ENCODE data around the gene ZBTB46.
A peak's percentile ranks its signal among the peaks of the same experiment; 100 is the strongest.
"Not testable (repeated sequence)": the region's sequence is repeated elsewhere in the genome, so short reads cannot be mapped to it uniquely, and the experiment has no call there.

Gene ZBTB46

DNA sequence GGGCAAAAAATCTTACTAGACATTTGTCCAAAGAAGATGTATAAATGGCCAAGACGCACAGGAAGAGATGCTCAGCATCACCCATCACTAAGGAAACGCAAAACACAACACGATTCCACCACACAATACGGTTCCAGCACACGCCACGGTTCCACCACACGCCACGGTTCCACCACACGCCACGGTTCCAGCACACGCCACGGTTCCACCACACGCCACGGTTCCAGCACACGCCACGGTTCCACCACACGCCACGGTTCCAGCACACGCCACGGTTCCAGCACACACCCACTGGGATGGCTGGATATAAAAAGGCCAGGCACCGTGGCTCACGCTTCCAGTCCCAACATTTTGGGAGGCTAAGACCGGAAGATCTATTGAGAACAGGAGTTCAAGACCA lies 54.2 kb downstream of the ZBTB46 start:
- H3K27ac ChIP-seq (ENCODE audit: extremely low read depth, low read depth, low read length); H3K4me1 ChIP-seq (ENCODE audit: control insufficient read depth, insufficient read depth, low read length); H3K36me3 ChIP-seq (ENCODE audit: control insufficient read depth in 2 of 2, insufficient read depth in 1 of 2, low read length in 2 of 2); H3K9me3 ChIP-seq (ENCODE audit: control insufficient read depth, insufficient read depth, low read depth, low read length); H3K4me3 ChIP-seq (ENCODE audit: low read depth, low read length); POLR2A ChIA-PET: not testable (repeated sequence)
- CTCF ChIA-PET = interaction anchor here (1.3 to 3.7 kb wide), 2 partner anchors 9 to 69 kb away, joined by 4 to 29 read pairs; partner anchors contain the start of genes ARFRP1 and ZGPAT
- TF ChIP-seq, protein P1, sequence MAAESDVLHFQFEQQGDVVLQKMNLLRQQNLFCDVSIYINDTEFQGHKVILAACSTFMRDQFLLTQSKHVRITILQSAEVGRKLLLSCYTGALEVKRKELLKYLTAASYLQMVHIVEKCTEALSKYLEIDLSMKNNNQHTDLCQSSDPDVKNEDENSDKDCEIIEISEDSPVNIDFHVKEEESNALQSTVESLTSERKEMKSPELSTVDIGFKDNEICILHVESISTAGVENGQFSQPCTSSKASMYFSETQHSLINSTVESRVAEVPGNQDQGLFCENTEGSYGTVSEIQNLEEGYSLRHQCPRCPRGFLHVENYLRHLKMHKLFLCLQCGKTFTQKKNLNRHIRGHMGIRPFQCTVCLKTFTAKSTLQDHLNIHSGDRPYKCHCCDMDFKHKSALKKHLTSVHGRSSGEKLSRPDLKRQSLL (tag by site-specific recombination; IDR thresholded peaks at IDR 0.05) = peak; percentile 72; the same call in 1 of the 2 replicates

GRCh38 chr20:63775096-63775978 lies 55.7 kb downstream of the ZBTB46 start:
- no peak overlapping the region for H3K4me3 ChIP-seq (ENCODE audit: low read depth, low read length)
- TF ChIP-seq ZNF174 (tag by site-specific recombination; IDR thresholded peaks at IDR 0.05) (no peak), ZNF335 (tag by site-specific recombination; conservative IDR thresholded peaks at IDR 0.05) (0 out of 2 replicates have a peak, but pooled peaks have one; percentile 25), ZSCAN16 (tag by site-specific recombination; IDR thresholded peaks at IDR 0.05) (no peak), FEZF1 (tag by site-specific recombination; IDR thresholded peaks at IDR 0.05) (no peak), ZNF549 (tag by site-specific recombination; IDR thresholded peaks at IDR 0.05) (no peak), EGR2 (tag by site-specific recombination; IDR thresholded peaks at IDR 0.05; ENCODE audit: low read depth) (no peak), ZNF596 (tag by site-specific recombination; IDR thresholded peaks at IDR 0.05) (no peak), ZNF341 (tag by site-specific recombination; IDR thresholded peaks at IDR 0.05; ENCODE audit: low read depth) (no peak)
- TF ChIP-seq, protein P2, sequence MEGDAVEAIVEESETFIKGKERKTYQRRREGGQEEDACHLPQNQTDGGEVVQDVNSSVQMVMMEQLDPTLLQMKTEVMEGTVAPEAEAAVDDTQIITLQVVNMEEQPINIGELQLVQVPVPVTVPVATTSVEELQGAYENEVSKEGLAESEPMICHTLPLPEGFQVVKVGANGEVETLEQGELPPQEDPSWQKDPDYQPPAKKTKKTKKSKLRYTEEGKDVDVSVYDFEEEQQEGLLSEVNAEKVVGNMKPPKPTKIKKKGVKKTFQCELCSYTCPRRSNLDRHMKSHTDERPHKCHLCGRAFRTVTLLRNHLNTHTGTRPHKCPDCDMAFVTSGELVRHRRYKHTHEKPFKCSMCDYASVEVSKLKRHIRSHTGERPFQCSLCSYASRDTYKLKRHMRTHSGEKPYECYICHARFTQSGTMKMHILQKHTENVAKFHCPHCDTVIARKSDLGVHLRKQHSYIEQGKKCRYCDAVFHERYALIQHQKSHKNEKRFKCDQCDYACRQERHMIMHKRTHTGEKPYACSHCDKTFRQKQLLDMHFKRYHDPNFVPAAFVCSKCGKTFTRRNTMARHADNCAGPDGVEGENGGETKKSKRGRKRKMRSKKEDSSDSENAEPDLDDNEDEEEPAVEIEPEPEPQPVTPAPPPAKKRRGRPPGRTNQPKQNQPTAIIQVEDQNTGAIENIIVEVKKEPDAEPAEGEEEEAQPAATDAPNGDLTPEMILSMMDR (tag by site-specific recombination; IDR thresholded peaks at IDR 0.05) = peak; percentile 53; the same call in 1 of the 2 replicates
- TF ChIP-seq, protein P3, sequence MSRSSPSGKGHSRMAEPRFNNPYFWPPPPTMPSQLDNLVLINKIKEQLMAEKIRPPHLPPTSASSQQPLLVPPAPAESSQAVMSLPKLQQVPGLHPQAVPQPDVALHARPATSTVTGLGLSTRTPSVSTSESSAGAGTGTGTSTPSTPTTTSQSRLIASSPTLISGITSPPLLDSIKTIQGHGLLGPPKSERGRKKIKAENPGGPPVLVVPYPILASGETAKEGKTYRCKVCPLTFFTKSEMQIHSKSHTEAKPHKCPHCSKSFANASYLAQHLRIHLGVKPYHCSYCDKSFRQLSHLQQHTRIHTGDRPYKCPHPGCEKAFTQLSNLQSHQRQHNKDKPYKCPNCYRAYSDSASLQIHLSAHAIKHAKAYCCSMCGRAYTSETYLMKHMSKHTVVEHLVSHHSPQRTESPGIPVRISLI (tag by site-specific recombination; IDR thresholded peaks at IDR 0.05) = no peak
- TF ChIP-seq, protein P4, sequence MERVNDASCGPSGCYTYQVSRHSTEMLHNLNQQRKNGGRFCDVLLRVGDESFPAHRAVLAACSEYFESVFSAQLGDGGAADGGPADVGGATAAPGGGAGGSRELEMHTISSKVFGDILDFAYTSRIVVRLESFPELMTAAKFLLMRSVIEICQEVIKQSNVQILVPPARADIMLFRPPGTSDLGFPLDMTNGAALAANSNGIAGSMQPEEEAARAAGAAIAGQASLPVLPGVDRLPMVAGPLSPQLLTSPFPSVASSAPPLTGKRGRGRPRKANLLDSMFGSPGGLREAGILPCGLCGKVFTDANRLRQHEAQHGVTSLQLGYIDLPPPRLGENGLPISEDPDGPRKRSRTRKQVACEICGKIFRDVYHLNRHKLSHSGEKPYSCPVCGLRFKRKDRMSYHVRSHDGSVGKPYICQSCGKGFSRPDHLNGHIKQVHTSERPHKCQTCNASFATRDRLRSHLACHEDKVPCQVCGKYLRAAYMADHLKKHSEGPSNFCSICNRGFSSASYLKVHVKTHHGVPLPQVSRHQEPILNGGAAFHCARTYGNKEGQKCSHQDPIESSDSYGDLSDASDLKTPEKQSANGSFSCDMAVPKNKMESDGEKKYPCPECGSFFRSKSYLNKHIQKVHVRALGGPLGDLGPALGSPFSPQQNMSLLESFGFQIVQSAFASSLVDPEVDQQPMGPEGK (tag by site-specific recombination; IDR thresholded peaks at IDR 0.05) = 0 out of 2 replicates have a peak, but pooled peaks have one; percentile 29
- H3K4me1 ChIP-seq (ENCODE audit: control insufficient read depth, insufficient read depth, low read length) = no peaks in the 10 kb centered on the region
- H3K36me3 ChIP-seq (ENCODE audit: control insufficient read depth in 2 of 2, insufficient read depth in 1 of 2, low read length in 2 of 2) = no peaks in the 10 kb centered on the region
- H3K9me3 ChIP-seq (ENCODE audit: control insufficient read depth, insufficient read depth, low read depth, low read length) = no peaks in the 10 kb centered on the region
- POLR2A ChIA-PET = no interaction called here
- H3K27ac ChIP-seq (ENCODE audit: extremely low read depth, low read depth, low read length) = no peak overlapping the region
- CTCF ChIA-PET = interaction anchor here (0.6 to 3.7 kb wide), 28 partner anchors 9 to 345 kb away, joined by 3 to 29 read pairs (median 4); partner anchors contain the start of genes HELZ2, SAMD10 and TPD52L2

DNA sequence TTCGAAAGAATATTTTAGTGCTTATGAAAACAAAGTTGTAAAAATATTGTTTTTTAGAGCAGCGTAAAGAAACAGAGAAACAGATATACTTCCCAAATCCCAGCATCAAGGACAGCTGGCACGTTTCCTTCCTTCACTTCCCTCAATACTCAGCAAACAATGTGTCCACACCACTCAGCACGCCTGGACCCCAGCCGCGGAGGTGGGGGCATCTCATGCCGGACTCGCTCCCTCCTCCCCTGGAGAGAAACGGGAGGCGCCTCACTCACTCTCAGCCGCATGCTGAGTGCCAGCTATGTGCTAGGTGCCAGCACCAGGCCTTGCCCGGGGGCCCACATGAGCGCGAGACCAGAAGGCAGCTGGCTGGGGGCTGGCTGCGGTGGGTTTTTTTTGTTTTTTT lies 56.8 kb downstream of the ZBTB46 start:
- Histone ChIP-seq H3K4me1 (ENCODE audit: control insufficient read depth, insufficient read depth, low read length) (no peaks in the 10 kb centered on the region), H3K4me3 (ENCODE audit: low read depth, low read length) (no peak overlapping the region)
- POLR2A ChIA-PET = no interaction called here
- TF ChIP-seq ZBTB8A (tag by site-specific recombination; IDR thresholded peaks at IDR 0.05) (no peak), ZNF776 (tag by site-specific recombination; IDR thresholded peaks at IDR 0.05; ENCODE audit: borderline replicate concordance) (no peak), ZNF76 (tag by site-specific recombination; IDR thresholded peaks at IDR 0.05; ENCODE audit: borderline replicate concordance, low read depth) (no peak), ZNF146 (tag by site-specific recombination; IDR thresholded peaks at IDR 0.05) (no peak), ZNF580 (tag by site-specific recombination; IDR thresholded peaks at IDR 0.05) (no peak), ZNF274 (IDR thresholded peaks at IDR 0.05; ENCODE audit: low read length) (no peak), ZNF274 (tag by site-specific recombination; IDR thresholded peaks at IDR 0.05; ENCODE audit: borderline replicate concordance) (no peak), ZNF416 (tag by site-specific recombination; IDR thresholded peaks at IDR 0.05) (no peak)
- TF ChIP-seq, protein P2 (tag by site-specific recombination; IDR thresholded peaks at IDR 0.05) = no peak

More for the DNA sequence above, 56.8 kb downstream of the ZBTB46 start:
- Histone ChIP-seq H3K27ac (ENCODE audit: extremely low read depth, low read depth, low read length) (no peak overlapping the region), H3K9me3 (ENCODE audit: control insufficient read depth, insufficient read depth, low read depth, low read length) (no peaks in the 10 kb centered on the region), H3K36me3 (ENCODE audit: control insufficient read depth in 2 of 2, insufficient read depth in 1 of 2, low read length in 2 of 2) (peaks cover 0 to under 1% of the 10 kb centered on the region in 2 experiments; a peak in 1 of 3 replicates)
- CTCF ChIA-PET = interaction anchor here (0.6 to 3.7 kb wide), 15 partner anchors 8 to 241 kb away, joined by 3 to 29 read pairs (median 4); partner anchors contain the start of gene TPD52L2
